NCI-H1048 (cell line): ENCODE data around the gene KRT5.
"Not testable (repeated sequence)": the region's sequence is repeated elsewhere in the genome, so short reads cannot be mapped to it uniquely, and the experiment has no call there.

Experiments used
- DNase-seq: peaks from one replicate; lab custom pipeline; 2025; lab: John Stamatoyannopoulos, UW

Gene KRT5

GRCh38 chr12:52494518-52494917, 25.7 kb downstream of the KRT5 start:
- DNase-seq: no peak

- DNase-seq: no peak
Measured at GRCh38 chr12:52494100-52494499, 26.1 kb downstream of the KRT5 start.

DNA sequence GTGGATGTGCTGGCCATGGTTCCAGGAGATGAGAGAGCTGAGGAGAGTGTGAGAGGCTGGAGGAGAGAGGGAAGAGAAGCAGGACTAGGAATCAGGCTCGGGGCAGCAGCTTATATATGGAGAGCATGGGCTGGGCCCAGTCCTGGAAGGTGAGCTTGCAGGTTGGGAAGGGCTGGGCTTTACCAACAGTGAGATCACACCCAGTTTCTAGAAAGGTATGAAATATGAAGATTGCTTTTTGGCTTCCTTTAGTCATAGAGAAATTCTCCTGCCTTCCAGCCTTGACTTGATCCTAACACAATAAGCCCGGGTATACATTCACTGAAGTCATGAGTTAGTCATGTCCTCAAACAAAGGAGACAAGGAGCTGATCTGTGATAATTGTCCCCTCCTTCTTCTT, 27.0 kb downstream of the KRT5 start, which contains the start of gene KRT6A:
Gene KRT6A (minus strand): TSS at position 86 of the 400 bp plus-strand sequence. CDS start 69 bp downstream, at position 17.
- DNase-seq: no peak

GRCh38 chr12:52492405-52492804, 27.8 kb downstream of the KRT5 start:
- not testable (repeated sequence) for DNase-seq

GRCh38 chr12:52491495-52491894, 28.7 kb downstream of the KRT5 start:
- not testable (repeated sequence) for DNase-seq

- no peak for DNase-seq
Measured at GRCh38 chr12:52488736-52489135, 31.5 kb downstream of the KRT5 start.

- DNase-seq: not testable (repeated sequence)
Measured at GRCh38 chr12:52487744-52488443, 32.3 kb downstream of the KRT5 start.

DNA sequence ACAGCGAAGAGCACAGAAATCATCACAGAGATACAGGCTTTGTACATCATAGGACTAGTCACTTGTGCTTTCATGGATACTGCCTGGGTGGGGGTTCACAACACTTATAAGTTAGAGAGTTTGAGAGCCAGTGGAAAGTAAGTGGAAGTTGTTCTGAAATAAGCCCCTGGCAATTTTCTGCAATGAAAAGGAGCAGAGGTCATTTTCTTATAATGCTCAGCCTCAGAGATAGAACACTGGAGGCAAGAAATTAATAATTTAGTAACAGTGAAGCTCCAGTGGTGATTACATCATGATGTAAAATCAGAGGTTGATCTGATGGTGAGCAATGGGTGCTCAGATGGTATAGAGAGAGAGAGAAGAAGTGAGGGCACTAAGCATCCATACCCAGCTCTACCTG, 33.0 kb downstream of the KRT5 start:
- no peak for DNase-seq

DNA sequence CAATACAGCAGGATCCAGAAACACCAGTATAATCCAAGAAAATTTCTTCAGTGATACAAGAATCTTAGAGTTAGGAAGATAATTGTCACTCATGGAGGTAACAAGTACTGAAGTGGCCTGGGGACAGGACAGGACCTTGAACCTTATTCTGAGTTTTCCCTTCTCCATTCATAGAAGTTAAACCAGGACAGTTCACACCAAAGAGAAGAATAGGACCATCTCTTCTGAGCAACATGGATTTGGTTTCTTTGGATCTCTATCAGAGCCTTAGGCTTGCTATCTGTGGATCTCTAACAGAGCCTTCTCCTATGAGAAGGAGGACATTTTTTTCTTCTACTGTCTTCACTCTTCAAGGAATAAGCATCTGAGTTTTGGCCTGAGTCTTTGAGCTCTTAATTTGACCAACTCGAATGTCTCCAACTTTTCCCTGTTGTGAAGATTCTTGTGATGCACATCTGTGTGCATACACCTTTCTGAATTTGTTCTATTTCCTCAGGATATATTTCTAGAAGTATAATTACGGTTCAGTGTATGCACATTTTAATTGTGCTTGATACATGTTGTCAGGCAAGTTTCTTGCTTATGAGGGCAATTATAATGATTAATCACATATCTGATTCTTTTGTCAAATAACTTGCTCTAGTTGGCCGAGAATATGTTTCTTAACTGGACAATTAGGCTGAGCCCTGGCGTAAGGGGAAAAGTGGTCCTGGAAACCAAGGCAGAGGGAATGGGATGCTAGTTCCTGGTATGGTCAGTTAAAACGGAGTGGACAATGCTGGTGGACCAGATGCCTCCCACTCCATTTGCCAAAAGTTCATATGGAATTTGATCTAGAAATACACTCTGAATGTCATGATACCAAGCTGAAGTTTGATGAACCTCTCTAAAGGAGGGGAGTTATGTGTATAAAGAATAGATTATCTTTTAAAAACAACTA, 33.8 kb downstream of the KRT5 start:
- no peak for DNase-seq

GRCh38 chr12:52480073-52480472, 40.1 kb downstream of the KRT5 start:
- no peak for DNase-seq

GRCh38 chr12:52477651-52478050, 42.5 kb downstream of the KRT5 start:
- DNase-seq: no peak

- DNase-seq: no peak
Measured at GRCh38 chr12:52474212-52474611, 46.0 kb downstream of the KRT5 start.

DNA sequence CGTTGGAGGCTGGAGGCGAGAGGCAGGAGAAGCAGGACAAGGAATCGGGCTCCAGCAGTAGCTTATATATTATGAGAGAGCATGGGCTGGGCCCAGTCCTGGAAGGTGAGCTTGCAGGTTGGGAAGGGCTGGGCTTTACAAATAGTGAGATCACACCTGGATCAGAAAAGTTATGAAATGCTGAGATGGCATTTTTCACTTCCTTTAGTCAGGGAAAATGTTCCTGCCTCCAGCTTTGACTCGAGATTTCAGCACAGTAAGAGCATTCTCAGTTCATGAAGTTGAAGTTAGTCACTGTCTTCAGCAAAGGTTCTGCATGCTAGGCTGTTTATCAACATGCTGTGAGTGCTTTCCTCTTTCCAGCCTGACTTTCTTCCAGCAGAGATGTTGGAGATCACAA, 46.4 kb downstream of the KRT5 start, which contains the start of gene KRT6C:
Gene KRT6C (minus strand): TSS at position 38 of the 400 bp plus-strand sequence. CDS start 68 bp downstream, outside the sequence.
- DNase-seq: no peak

DNA sequence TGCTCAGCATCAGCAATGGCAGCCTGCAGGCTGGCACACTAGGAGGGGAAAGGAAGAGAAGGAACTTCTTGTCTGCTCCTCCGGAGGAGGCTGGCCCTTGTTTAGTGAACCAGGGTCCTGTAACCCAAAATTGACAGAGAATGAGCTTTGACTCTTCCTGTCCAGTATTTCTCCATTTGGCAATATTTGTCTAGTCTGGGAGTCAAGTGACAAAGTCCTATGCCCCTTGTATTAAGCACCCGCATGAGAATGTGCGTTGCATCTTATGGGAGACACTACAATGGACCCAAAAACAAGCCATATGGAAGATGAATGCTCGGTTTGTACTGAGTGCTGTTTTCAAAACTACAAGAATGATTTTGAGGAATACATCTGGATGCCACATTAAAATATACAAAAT, 50.3 kb downstream of the KRT5 start:
- DNase-seq: no peak

- no peak for DNase-seq
Measured at GRCh38 chr12:52464897-52465296, 55.3 kb downstream of the KRT5 start.
